Iris pigment epithelial cell (primary cell): Measurements from ENCODE around the gene UNC5A.
A peak's percentile ranks its signal among the peaks of the same experiment; 100 is the strongest.

Experiments used
- DNase-seq: peaks from one replicate; pipeline ENCODE4 v3.0.0-alpha.2; 2011; ENCODE audit warnings: low read depth

The UNC5A gene

DNA sequence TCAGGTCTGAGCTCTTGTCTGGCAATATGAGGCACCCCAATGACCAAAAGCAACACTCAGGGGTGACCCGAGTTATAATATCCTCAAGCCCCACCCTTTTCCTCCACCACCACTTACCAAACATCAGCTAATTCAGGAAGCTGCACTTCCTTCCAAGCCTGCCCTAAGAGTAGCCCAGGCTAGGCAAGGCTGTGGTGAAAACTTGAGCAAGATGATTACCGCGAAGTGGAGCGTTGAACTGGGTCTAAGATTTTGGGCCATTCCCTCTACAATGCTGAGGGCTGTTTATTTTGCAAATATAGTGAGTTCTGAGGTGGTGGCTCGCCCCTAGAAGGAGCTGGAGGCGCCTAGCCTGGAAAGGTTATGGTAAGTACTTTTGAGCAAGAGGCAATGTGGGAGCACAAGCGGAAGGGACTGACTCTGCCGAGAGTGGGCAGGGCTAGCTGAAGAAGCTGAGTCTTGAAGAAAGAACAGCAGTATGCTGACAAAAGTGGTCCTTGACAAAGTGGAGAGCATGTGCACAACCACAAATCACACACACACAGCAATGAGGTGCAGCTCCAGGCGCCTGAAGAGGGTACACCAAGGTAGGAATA lies 89.0 kb downstream of the UNC5A start, which contains the start of gene HK3:
HK3 (minus strand) TSS at position 51 of the 596 bp plus-strand sequence. CDS start 3,187 bp downstream, outside the sequence.
- no peak for DNase-seq

GRCh38 chr5:176899946-176900779 lies 89.8 kb downstream of the UNC5A start:
- no peak for DNase-seq

DNA sequence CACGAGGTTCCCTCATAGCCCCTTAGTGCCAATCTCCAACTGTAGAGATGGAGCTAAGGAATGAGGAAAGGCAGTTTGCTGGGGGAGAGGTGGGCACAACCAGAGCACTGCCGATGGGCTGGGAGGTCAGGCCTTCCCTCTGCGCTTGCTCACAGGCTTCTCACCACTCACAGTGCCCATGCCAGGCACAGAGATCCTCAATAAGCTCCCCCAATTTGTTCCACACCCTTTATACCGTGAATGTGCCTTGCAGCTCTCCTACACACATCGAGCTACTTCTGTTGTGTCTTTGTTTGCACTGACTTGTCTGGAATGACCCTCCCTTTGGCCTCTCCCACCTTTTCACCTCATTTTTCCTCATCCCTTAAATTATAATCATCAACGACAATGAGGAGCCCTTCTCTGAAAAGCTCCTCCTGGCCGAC lies 90.4 kb downstream of the UNC5A start:
- no peak for DNase-seq

GRCh38 chr5:176901260-176902101 lies 91.1 kb downstream of the UNC5A start:
- no peak for DNase-seq

DNA sequence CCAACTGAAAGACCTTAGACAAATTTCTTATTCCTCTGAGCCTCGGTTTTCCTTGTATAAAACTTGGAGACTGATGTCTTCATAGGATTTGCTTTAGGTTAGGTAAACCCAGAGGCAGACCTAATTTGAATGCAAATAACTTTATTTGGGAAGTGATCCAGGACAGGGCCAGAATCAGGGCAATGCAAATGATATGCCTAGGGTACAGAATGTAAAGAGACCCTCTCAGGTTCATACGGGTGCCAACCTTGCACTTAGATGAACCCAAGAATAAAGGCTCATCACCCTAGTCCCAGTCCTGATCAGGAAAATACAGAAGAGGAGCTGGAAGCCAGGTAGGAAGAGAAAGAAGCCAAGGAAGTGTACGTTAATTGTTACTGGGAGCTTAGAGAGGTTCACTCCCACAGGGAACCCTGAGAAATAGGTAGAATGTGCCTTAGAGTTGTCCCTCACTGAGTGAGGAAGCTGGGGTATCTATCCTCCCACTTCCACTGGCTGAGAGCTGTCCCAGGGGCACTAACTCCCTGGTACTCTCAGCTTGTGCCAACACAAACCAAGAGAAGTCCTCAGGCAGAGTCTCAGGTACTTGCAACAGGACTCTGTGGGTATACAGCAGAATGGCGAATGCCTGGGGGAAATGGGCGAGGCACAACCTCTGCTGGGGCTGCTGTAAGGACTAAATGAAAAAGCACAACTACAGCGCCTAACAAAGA lies 91.9 kb downstream of the UNC5A start:
- DNase-seq = no peak

DNA sequence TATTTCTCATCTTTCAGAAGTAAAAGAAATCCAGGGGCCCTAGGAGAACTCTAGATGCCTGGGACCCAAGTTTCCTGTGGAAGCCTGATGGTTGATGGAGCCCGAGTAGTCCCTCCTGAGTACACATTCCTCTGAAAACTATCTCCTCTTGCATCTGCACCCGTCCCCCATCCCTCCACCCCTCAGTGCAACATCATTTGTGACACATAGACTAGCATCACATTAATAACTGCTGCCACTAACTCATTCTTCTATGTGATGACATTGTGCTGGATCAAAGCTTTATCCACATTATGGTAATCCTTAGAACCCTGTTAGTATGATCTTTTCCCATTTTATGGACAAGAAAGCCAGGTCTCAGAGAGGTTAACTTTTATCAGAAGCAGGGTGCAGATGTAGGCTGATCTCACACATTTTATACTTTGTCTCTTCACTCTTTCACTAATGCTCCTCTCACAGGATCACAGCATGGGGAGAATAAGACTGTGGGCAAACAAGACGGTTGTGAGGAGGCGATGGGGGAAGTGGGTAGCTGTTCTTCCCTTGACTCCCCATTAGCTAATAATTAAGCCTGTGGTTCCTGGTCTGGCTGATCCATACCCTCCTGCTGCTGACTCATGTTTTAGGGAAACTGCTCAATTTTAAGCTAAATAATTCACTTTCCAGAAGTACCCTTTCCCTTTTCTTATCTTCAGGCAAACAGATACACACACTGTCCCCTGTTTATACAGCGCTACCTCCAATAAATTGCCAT lies 92.7 kb downstream of the UNC5A start:
- no peak for DNase-seq

DNA sequence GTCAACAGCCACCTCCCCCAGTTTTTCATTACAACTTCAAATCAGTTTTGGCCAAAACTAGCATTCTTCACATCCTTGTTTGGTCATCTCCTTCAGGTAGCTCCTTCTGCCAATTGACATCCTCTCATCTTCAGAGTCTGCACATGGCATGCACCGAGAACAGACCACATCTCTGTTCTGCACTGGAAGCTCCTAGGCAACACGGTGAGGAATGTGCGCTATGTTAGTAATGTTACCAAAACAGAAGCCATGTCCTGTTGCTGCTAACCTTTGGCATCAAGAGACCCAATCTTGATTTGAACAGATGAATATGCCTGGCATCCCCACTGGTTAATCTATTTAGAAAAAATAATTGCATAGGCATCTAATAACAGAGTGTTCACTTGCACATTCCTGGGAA lies 93.9 kb downstream of the UNC5A start:
- no peak for DNase-seq

DNA sequence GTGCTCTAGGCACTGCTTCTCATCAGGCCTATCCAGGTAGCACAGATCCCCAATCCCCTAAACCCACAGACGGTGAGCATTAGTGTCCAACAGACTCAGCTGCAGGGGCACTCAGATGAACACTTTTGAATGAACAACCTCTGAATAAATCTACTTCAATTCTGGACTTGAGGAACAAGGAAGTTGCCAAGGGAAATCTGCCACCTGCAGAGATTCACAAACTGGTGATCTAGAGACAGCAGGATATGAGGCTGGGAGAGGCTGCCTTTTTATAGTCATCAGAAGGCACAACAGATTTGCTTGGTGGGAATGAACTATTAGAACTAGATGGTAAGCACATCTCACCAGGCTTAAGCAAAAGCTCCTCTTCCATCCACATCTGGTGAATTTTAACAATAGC lies 95.8 kb downstream of the UNC5A start:
- DNase-seq = no peak

- DNase-seq = no peak
Measured at GRCh38 chr5:176906796-176907195, 96.4 kb downstream of the UNC5A start.

GRCh38 chr5:176908675-176909368 lies 98.5 kb downstream of the UNC5A start:
- no peak for DNase-seq

DNA sequence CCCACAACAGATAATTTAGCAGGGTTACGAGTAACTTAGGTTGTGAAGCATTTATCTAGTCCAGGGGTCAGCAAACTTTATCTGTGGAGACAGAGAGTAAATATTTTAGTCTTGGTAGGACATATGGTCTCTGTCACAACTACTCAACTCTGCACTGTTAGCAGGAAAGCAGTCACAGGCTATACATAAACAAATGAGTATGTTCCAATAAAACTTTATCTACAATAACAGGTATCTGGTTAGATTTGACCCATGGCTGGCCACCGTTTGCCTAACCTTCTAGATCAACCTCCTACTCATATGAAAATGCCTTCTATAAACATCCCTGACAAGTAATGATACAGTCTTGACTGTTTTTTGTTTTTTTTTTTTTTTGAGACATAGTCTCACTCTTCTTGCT lies 101.8 kb downstream of the UNC5A start:
- DNase-seq = no peak

- DNase-seq = no peak
Measured at GRCh38 chr5:176915906-176916305, 105.5 kb downstream of the UNC5A start.

DNA sequence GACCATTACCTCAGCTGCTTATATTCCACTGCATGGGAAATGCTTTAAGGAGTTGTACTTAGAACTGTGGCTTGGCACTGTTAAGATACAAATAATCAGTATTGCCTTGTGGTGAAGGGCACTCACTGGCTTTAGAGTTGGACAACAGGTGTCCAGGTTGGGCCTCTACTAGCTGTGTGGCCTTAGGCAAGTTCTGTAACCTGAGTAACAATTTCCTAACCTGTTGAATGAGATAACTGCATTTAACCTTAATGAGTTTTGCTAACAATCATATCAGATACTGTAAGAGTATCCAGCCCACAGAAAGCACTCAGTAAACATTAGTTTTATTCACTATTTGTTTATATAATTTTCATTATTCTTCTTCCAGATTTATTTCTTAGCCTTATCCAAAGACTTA lies 106.0 kb downstream of the UNC5A start:
- DNase-seq = no peak

DNA sequence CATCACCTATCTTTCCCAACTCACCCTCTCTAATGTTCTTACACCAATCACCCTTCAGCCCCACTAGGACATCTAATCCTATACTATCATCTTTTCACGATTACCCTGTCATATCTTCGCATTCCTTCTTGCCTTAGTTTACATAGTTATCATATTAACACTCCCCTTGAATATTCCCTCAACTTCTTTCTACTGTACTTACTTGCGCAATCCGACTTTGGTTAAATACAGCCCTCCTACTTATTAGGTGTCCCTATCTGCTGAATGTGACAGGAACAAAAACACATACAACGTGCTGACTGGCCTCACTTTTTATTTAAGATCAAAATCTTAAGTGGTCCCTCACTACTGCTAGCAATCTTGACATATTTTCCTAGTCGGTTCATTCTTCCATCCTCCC lies 108.3 kb downstream of the UNC5A start:
- no peak for DNase-seq

DNA sequence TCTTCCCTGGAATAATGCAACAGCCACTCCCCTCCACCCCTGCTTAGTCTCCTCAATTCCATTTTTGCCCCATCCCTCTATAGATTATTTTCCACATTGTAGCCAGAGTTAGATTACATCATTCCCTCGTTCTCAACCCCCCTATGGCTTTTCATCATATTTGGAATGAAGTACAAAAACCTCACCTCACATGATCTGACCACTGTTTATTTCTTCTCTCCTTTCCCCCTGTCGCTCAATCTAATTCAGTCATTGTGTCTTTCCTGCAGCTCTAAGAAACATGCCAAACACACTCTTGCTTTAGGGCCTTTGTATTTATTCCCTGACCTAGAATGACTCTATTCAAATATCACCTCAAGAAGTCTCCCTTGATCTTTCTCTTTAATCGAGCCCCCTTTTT lies 111.4 kb downstream of the UNC5A start:
- DNase-seq = peak; percentile 38

DNA sequence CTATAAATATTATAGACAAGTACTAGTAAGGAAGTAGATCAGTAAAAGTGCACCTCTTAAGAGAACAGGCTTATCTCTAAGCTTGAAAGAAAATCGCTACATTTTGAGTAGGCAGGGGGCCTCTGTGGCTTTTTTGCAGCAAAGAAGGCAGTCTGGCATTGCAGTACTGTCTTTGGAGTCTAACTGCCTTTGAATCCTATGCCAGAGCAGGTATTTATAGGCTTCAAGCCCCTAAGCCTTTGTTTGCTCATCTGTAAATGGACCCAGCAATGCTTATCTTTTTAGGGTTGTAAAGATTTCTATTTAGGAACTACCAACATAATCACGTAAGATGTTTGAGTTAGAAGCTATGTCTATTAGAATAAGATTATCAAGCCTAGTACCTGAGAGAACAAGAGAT lies 112.5 kb downstream of the UNC5A start:
- DNase-seq = no peak

- no peak for DNase-seq
Measured at GRCh38 chr5:176927562-176927961, 117.2 kb downstream of the UNC5A start.

DNA sequence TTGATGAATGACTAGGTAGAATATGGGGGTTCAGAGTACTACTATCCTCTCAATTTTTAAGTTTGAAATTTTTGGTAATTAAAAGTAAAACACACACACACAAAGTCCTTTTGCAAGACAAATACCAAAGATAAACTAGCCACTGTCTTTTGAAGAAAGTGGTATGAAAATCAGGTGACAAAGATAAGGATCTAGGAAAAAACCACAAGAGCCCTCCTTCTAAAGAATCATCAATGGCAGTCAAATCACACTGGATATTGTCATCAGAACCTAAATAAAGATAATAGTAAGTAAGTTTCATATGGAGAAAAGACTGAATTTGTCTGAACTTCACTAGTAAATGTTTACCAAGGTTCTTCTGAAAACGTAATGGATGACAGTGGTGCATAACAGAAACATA lies 119.3 kb downstream of the UNC5A start:
- DNase-seq = no peak
